RWPE2 (cell line): ENCODE data around the gene NDFIP2.

ENCODE experiments used
- ATAC-seq: fragments of 200-7000 bp; cut with Tn5 transposase; 3 replicates; pipeline ENCODE4 v1.9.1; 2021; ENCODE audit warnings: low read depth
- DNase-seq: peaks from one replicate; pipeline ENCODE4 v3.0.0-alpha.2; 2020; ENCODE audit warnings: low spot score
- H3K27ac ChIP-seq: fragments of 450-650 bp; 2 replicates; pipeline ENCODE4 v1.5.1; 2017; ENCODE audit warnings: mild to moderate bottlenecking; ENCODE audit not compliant: poor library complexity, severe bottlenecking
- H3K27me3 ChIP-seq: fragments of 250-450 bp; sonication (Bioruptor Pico); 2 replicates; pipeline ENCODE4 v1.5.1; 2021; ENCODE audit warnings: mild to moderate bottlenecking, moderate library complexity; ENCODE audit not compliant: insufficient read depth, poor library complexity, severe bottlenecking
- H3K36me3 ChIP-seq: fragments of 250-450 bp; sonication (Bioruptor Pico); 2 replicates; pipeline ENCODE4 v1.5.1; 2020; ENCODE audit warnings: low read depth, mild to moderate bottlenecking, moderate library complexity
- H3K4me1 ChIP-seq: fragments of 250-450 bp; sonication (Bioruptor Pico); 2 replicates; pipeline ENCODE4 v1.5.1; 2021; ENCODE audit warnings: mild to moderate bottlenecking, moderate library complexity; ENCODE audit not compliant: insufficient read depth, poor library complexity, severe bottlenecking
- H3K4me3 ChIP-seq: fragments of 250-450 bp; sonication (Bioruptor Pico); 2 replicates; pipeline ENCODE4 v1.5.1; 2021; ENCODE audit warnings: mild to moderate bottlenecking, moderate library complexity; ENCODE audit not compliant: severe bottlenecking
- H3K9me3 ChIP-seq: fragments of 250-450 bp; sonication (Bioruptor Pico); 2 replicates; pipeline ENCODE4 v1.5.1; 2021; ENCODE audit warnings: mild to moderate bottlenecking, moderate library complexity; ENCODE audit not compliant: severe bottlenecking
- TF ChIP-seq, protein P1 (sequence below): fragments of 450-650 bp; IDR thresholded peaks from one replicate; pipeline ENCODE4 v1.5.1; 2017; ENCODE audit warnings: mild to moderate bottlenecking, moderate library complexity; ENCODE audit not compliant: poor library complexity, severe bottlenecking

The NDFIP2 gene

DNA sequence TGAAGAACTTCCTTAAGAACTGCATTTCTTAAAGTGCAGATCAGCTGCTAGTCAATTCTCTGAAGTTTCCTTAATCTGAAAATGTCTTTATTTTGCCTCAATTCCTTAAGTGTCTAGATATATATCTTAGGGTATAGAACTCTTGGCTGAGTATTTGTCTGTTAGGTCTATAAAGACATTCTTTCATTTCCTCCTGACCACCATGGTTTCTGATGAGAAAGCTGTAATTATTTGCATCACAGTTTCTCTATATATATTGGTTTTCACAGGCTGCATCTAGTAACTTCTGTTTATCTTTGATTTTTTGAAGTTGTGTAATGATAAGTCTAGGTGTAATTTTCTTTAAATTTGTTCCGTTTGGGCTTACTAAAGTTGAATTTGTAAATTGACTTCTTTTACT, 15.2 kb downstream of the NDFIP2 start:
- Histone ChIP-seq H3K9me3 (peaks cover 3% of the 10 kb centered on the region), H3K4me3 (no peak overlapping the region), H3K36me3 (peaks cover 11% of the 10 kb centered on the region), H3K27ac (peak overlapping the region; percentile 99), H3K27me3 (no peaks in the 10 kb centered on the region), H3K4me1 (peaks cover 54% of the 10 kb centered on the region)
- DNase-seq (no peak), ATAC-seq (no peak)
- TF ChIP-seq, protein P1, sequence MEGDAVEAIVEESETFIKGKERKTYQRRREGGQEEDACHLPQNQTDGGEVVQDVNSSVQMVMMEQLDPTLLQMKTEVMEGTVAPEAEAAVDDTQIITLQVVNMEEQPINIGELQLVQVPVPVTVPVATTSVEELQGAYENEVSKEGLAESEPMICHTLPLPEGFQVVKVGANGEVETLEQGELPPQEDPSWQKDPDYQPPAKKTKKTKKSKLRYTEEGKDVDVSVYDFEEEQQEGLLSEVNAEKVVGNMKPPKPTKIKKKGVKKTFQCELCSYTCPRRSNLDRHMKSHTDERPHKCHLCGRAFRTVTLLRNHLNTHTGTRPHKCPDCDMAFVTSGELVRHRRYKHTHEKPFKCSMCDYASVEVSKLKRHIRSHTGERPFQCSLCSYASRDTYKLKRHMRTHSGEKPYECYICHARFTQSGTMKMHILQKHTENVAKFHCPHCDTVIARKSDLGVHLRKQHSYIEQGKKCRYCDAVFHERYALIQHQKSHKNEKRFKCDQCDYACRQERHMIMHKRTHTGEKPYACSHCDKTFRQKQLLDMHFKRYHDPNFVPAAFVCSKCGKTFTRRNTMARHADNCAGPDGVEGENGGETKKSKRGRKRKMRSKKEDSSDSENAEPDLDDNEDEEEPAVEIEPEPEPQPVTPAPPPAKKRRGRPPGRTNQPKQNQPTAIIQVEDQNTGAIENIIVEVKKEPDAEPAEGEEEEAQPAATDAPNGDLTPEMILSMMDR = no peak

DNA sequence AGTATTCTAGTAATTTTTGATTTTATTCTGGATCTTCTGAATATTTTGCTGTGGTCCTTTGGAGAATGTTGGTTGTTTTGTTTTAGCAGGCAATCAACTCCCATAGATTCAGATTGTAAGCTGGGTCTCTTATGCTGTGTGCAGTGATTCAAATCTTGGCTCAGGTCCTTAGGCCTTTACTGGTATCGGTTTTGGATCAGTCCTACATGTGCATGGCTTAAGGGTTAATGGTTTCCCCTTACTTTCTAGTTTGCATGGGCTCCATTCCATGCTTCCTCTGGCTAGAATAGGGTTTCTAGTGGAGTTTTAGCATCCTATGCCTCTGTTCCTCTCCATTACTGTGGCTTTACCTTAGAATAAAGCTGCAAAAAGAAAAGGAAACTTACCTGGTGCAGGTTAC, 16.1 kb downstream of the NDFIP2 start:
- Histone ChIP-seq H3K4me3 (no peak overlapping the region), H3K27me3 (no peaks in the 10 kb centered on the region), H3K4me1 (peaks cover 57% of the 10 kb centered on the region), H3K27ac (no peak overlapping the region), H3K36me3 (peaks cover 11% of the 10 kb centered on the region), H3K9me3 (peaks cover 3% of the 10 kb centered on the region)
- no peak for ATAC-seq
- no peak for DNase-seq
- TF ChIP-seq, protein P1 = no peak

DNA sequence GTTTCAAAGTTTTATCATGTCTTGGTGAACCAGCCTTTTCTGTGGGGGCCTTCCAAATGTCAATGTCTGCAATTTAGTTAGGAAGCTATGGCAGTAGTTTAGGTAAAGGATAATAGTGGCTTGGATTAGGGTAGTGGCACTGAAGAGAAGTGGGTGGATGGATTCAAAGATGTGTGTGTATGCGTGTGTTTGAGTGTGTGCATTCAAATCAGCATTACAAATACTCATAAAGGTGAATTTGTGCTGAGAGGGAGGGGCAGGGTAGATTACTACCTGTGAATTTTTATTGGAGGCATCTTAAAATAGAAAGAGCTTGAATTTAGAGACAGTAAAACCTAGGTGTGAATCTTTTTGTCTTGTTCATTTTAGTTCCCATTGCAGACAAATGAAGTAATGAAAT, 16.9 kb downstream of the NDFIP2 start:
- ATAC-seq (no peak), DNase-seq (no peak)
- TF ChIP-seq, protein P1 = no peak
- H3K4me3 ChIP-seq = no peak overlapping the region
- H3K4me1 ChIP-seq = peaks cover 52% of the 10 kb centered on the region
- peaks cover 3% of the 10 kb centered on the region for H3K9me3 ChIP-seq
- H3K36me3 ChIP-seq = peaks cover 10% of the 10 kb centered on the region
- H3K27ac ChIP-seq = no peak overlapping the region
- no peaks in the 10 kb centered on the region for H3K27me3 ChIP-seq

DNA sequence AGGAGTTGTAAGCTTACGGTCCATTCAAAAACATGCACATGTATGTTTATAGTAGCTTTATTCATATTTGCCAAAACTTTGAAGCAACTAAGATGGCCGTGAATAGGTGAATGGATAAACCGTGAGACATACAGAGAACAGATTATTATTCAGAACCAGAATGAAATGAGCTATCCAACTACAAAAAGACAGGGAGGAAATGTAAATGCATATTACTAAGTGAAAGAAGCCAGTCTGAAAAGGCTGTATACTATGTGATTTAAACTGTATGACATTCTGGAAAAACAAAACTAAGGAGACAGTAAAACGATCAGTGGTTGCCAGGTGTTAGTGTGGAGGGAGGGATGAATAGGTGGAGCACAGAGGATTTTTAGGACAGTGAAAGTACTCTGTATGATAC, 19.9 kb downstream of the NDFIP2 start:
- ATAC-seq = no peak
- Histone ChIP-seq H3K4me1 (peaks cover 22% of the 10 kb centered on the region), H3K27me3 (no peaks in the 10 kb centered on the region), H3K4me3 (no peak overlapping the region), H3K9me3 (peaks cover 3% of the 10 kb centered on the region), H3K36me3 (peaks cover 9% of the 10 kb centered on the region; the same call in 1 of the 2 replicates), H3K27ac (no peak overlapping the region)
- no peak for DNase-seq
- TF ChIP-seq, protein P1 = no peak

DNA sequence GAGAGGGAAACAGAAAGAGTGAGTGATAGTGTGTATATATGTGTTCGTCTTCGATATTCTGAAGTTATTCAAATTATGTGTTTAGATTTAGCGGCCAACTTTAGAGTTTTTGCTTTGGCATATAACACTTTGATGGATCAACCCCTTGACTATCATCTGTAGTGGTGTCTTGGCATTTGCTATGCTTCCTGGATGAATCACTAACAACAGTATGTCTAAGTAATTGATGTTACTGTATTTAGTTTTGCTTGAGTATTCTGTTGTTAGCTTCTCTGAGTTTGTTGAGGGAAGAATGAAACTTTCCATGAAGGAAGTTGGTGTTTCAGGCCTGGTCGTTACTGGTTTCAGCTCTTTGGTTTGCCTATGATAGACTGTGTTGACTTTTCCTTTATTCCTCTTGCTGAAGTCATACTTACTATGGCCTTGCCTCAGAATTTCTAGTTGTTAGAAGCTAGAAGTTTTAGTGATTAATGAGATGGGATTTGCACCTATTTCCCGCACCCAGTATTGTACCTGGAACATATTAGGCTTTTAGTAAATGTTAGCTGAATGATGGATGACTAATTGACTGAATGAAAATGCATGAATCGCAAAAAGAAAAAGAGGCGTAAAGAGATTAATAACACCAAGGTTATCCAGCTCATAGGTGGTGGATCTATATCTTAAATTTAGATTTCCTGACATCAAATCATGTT, 20.7 kb downstream of the NDFIP2 start:
- peaks cover 3% of the 10 kb centered on the region for H3K9me3 ChIP-seq
- H3K4me3 ChIP-seq = no peak overlapping the region
- no peak overlapping the region for H3K27ac ChIP-seq
- ATAC-seq (peak; percentile 54; the same call in 2 of the 3 replicates), DNase-seq (no peak)
- TF ChIP-seq, protein P1 = no peak
- H3K27me3 ChIP-seq = no peaks in the 10 kb centered on the region
- peaks cover 14% of the 10 kb centered on the region for H3K4me1 ChIP-seq
- H3K36me3 ChIP-seq = peaks cover 9% of the 10 kb centered on the region; the same call in 1 of the 2 replicates
